DND-41 (cell line): Measurements from ENCODE around the gene GPC5.

Experiments
- ATAC-seq: fragments of 200-7000 bp; cut with Tn5 transposase; 3 replicates; pipeline ENCODE4 v1.9.1; 2021; ENCODE audit warnings: low read depth; ENCODE audit not compliant: insufficient read depth
- DNase-seq: peaks from one replicate; pipeline ENCODE4 v3.0.0-alpha.2; 2020
- H2AFZ ChIP-seq: 2 replicates; pipeline ENCODE4 v1.6.0; 2012; ENCODE audit warnings: low read depth, low read length
- H3K27ac ChIP-seq: 2 replicates; pipeline ENCODE4 v1.5.1; 2012; ENCODE audit warnings: low read length, inconsistent platforms
- H3K27me3 ChIP-seq: fragments of 200-600 bp; sonication (generic); 2 replicates; pipeline ENCODE4 v1.6.0; 2012; ENCODE audit warnings: low read length, mild to moderate bottlenecking, inconsistent platforms; ENCODE audit not compliant: insufficient read depth, poor library complexity
- H3K36me3 ChIP-seq: 2 replicates; pipeline ENCODE4 v1.5.1; 2012; ENCODE audit warnings: low read length, inconsistent platforms; ENCODE audit not compliant: insufficient read depth
- H3K4me1 ChIP-seq: 2 replicates; pipeline ENCODE4 v1.5.1; 2012; ENCODE audit warnings: mild to moderate bottlenecking, low read length; ENCODE audit not compliant: insufficient read depth
- H3K4me2 ChIP-seq: 2 replicates; pipeline ENCODE4 v1.6.0; 2012; ENCODE audit warnings: mild to moderate bottlenecking, moderate library complexity, low read length, inconsistent platforms; ENCODE audit not compliant: insufficient read depth
- H3K4me3 ChIP-seq, 2 experiments: fragments of 200-600 bp in 1 of 2; shearing (Covaris generic) in 1 of 2; 2 replicates each; pipeline ENCODE4 v1.5.1; 2012 to 2016; ENCODE audit warnings: inconsistent platforms in 2 of 2, low read length in 2 of 2, mild to moderate bottlenecking in 2 of 2, low read depth in 1 of 2, moderate library complexity in 1 of 2
- H3K79me2 ChIP-seq: 2 replicates; pipeline ENCODE4 v1.6.0; 2012; ENCODE audit warnings: low read length, inconsistent platforms; ENCODE audit not compliant: insufficient read depth
- H3K9ac ChIP-seq: 2 replicates; pipeline ENCODE4 v1.6.0; 2012; ENCODE audit warnings: low read depth, mild to moderate bottlenecking, inconsistent platforms, low read length, moderate library complexity
- H3K9me3 ChIP-seq: 2 replicates; pipeline ENCODE4 v1.5.1; 2012; ENCODE audit warnings: low read length, moderate library complexity, mild to moderate bottlenecking, inconsistent platforms; ENCODE audit not compliant: insufficient read depth, severe bottlenecking
- H4K20me1 ChIP-seq: 2 replicates; pipeline ENCODE4 v1.6.0; 2012; ENCODE audit warnings: low read length; ENCODE audit not compliant: insufficient read depth
- CTCF ChIP-seq: IDR thresholded peaks from 2 replicates; pipeline ENCODE4 v1.5.1; 2012; ENCODE audit warnings: borderline replicate concordance, low read length, moderate library complexity, mild to moderate bottlenecking; ENCODE audit not compliant: poor library complexity, severe bottlenecking; ENCODE audit errors: extremely low read depth
- EZH2 ChIP-seq: IDR thresholded peaks from 3 replicates; pipeline ENCODE4 v1.6.1; 2012; ENCODE audit warnings: borderline replicate concordance, low read depth, mild to moderate bottlenecking, moderate library complexity, low read length, inconsistent platforms; ENCODE audit not compliant: severe bottlenecking

The GPC5 gene

DNA sequence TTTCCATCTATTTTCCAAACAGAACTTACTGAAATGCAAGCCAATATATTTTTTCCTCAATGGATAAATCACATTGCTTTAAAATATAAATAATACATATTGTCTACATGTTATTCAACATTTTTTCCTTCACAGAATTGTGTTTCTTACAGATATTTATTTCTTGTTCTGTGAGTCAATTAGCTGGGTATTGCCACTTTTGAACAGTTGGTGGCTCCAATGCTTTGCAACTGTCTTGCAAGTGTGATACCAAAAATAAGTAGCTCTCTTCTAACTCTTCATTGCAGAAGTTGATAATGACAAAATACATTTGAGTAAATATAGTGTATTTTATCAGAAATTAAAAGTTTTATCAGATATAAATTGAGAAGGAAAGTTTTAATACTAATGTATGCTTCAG, 17.1 kb upstream of the GPC5 start:
- no peak overlapping the region for H3K27ac ChIP-seq
- H3K4me1 ChIP-seq = no peaks in the 10 kb centered on the region
- no peaks in the 10 kb centered on the region for H4K20me1 ChIP-seq
- no peak overlapping the region for H2AFZ ChIP-seq
- H3K36me3 ChIP-seq = no peaks in the 10 kb centered on the region
- TF ChIP-seq EZH2 = no peak
- peak; percentile 38 for TF ChIP-seq CTCF
- ATAC-seq = no peak
- no peak overlapping the region for H3K4me3 ChIP-seq
- H3K4me2 ChIP-seq = no peak overlapping the region
- no peak for DNase-seq
- H3K9ac ChIP-seq = no peak overlapping the region
- H3K9me3 ChIP-seq = no peaks in the 10 kb centered on the region
- H3K27me3 ChIP-seq = peaks cover 6% of the 10 kb centered on the region
- H3K79me2 ChIP-seq = no peaks in the 10 kb centered on the region

DNA sequence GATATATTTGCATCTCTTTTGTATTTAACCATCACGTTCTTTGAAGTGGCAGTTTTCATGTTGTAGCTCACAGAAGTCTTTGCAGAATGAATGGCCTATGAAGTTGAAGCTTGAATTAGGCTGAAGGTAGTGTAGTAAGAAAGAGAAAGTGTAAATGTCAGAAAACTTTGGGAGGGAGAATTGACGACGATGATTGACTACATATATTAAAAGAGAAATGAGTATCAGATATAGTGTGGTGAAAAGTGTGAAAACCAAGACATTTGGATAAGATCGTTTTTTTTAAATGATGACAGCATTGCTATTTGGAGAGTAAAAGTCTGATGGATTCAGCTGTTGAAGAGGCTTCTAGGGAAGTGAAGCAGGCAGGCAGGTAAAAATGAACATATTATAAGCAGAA, 14.6 kb upstream of the GPC5 start:
- Histone ChIP-seq H3K9me3 (no peaks in the 10 kb centered on the region), H3K4me1 (no peaks in the 10 kb centered on the region), H4K20me1 (no peaks in the 10 kb centered on the region), H3K4me2 (no peak overlapping the region), H3K27ac (no peak overlapping the region), H3K9ac (no peak overlapping the region), H3K79me2 (no peaks in the 10 kb centered on the region), H3K36me3 (no peaks in the 10 kb centered on the region), H3K27me3 (peaks cover 10% of the 10 kb centered on the region), H2AFZ (no peak overlapping the region), H3K4me3 (no peak overlapping the region)
- DNase-seq (no peak), ATAC-seq (no peak)
- TF ChIP-seq EZH2 (no peak), CTCF (no peak)

- Histone ChIP-seq H2AFZ (no peak overlapping the region), H3K4me3 (no peak overlapping the region), H3K9me3 (no peaks in the 10 kb centered on the region), H3K36me3 (no peaks in the 10 kb centered on the region), H3K27me3 (peaks cover 7% of the 10 kb centered on the region), H3K4me1 (no peaks in the 10 kb centered on the region), H3K79me2 (no peaks in the 10 kb centered on the region), H3K9ac (no peak overlapping the region), H3K27ac (no peak overlapping the region), H4K20me1 (no peaks in the 10 kb centered on the region), H3K4me2 (no peak overlapping the region)
- DNase-seq = no peak
- no peak for TF ChIP-seq EZH2
- no peak for TF ChIP-seq CTCF
- no peak for ATAC-seq
These were observed 13.5 kb upstream of the GPC5 start for GRCh38 chr13:91384896-91385295.

DNA sequence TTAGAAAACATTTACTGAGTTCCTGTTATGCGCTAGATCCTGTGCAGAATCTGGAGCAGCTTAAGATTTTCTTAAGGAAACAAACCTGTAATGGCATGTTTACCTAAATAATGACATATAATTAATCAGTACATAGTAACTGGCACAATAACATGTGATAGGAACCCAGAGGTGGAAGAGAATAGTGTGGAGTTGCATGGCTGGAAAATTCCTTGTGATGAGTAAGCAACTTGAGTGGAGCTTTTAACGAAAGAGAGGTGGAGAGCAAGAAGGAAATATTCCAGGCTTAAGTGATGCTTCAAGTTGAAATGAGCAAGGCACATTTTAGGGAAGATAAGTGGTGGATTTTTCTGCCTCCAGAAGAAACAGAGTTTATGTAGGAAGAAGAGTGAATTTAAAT, 9.2 kb upstream of the GPC5 start:
- Histone ChIP-seq H3K9me3 (no peaks in the 10 kb centered on the region), H3K27ac (no peak overlapping the region), H3K36me3 (no peaks in the 10 kb centered on the region), H2AFZ (no peak overlapping the region), H3K79me2 (no peaks in the 10 kb centered on the region), H3K4me2 (no peak overlapping the region), H3K9ac (no peak overlapping the region), H4K20me1 (no peaks in the 10 kb centered on the region), H3K4me3 (no peak overlapping the region), H3K4me1 (no peaks in the 10 kb centered on the region), H3K27me3 (peaks cover 4% of the 10 kb centered on the region)
- DNase-seq = no peak
- TF ChIP-seq EZH2 = no peak
- TF ChIP-seq CTCF = no peak
- ATAC-seq = no peak
